Activated naive CD8-positive, alpha-beta T cell treated with anti-CD3 and anti-CD28 coated beads for 36 hours (primary cell): ENCODE measurements around the gene CCNK. TPM values are rescaled to one million over a fixed set of nuclear protein-coding genes. Genes with fewer than 3 reads are reported as not detected.

Experiments
- DNase-seq: peaks from one replicate; pipeline ENCODE4 v3.0.0; 2021
- H3K27ac Mint-ChIP-seq: one replicate; pipeline ENCODE4 v1.8.0; 2022; ENCODE audit warnings: mild to moderate bottlenecking, moderate library complexity, mixed read lengths
- H3K27me3 Mint-ChIP-seq: one replicate; pipeline ENCODE4 v1.8.0; 2022; ENCODE audit warnings: mild to moderate bottlenecking, mixed read lengths
- H3K36me3 Mint-ChIP-seq: one replicate; pipeline ENCODE4 v1.8.0; 2021; ENCODE audit warnings: mild to moderate bottlenecking, mixed read lengths
- H3K4me1 Mint-ChIP-seq: one replicate; pipeline ENCODE4 v1.8.0; 2021; ENCODE audit warnings: mixed read lengths
- H3K4me3 Mint-ChIP-seq: one replicate; pipeline ENCODE4 v1.8.0; 2022; ENCODE audit warnings: mild to moderate bottlenecking, moderate library complexity, mixed read lengths
- H3K9me3 Mint-ChIP-seq: one replicate; pipeline ENCODE4 v1.8.0; 2022; ENCODE audit warnings: mixed read lengths
- total RNA-seq, 2 experiments: library from RNA; stranded (reverse); gene quantifications; one replicate each; pipeline ENCODE4 v1.2.3, GENCODE V29; 2021

CCNK gene
- total RNA-seq, 2 experiments from 2014 or later = 103 to 108 TPM

DNA sequence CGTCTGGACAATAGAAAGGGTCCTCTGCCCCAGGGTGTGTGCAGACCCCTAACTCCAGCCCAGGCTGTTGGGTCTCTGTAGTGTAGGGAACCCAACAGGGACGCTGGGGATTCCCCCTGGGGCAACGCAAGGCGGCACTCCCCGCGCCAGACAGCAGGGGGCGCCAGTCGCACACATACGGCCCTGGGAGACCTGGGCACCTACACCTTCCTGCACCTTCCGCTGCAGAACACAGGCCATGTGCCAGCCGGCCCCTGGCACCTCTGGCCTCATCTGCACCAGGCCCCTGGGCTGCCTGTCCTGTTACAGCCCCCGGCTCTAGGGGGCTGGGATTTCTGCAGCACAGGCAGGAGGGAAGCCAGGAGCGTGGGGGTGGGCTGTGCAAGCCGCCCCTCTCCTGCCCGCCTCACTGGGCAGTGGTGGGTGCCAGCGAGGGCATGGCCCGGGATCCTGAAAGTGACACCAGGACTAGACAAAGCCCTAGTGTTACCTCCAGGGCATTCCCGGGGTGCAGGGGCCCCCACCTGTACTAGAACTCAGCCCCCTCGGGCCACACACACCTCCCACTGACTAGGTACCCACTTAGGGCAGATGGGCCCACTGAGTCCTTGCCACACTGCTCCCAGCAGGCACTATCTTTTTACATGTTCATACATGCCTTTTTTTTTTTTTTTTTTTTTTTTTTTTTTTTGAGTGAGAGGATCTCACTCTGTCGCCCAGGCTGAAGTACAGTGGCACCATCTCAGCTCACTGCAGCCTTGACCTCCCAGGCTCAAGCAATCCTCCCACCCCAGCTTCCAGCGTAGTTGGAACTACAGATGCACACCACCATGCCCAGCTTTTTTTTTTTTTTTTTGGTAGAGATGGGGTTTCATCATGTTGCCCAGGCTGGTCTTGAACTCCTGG lies 37.5 kb downstream of the CCNK start:
- no peaks in the 10 kb centered on the region for H3K4me1 Mint-ChIP-seq
- peak; percentile 76 for DNase-seq
- H3K36me3 Mint-ChIP-seq = no peaks in the 10 kb centered on the region
- no peak overlapping the region for H3K27ac Mint-ChIP-seq
- no peaks in the 10 kb centered on the region for H3K27me3 Mint-ChIP-seq
- no peak overlapping the region for H3K4me3 Mint-ChIP-seq
- no peaks in the 10 kb centered on the region for H3K9me3 Mint-ChIP-seq

GRCh38 chr14:99519347-99519881 lies 38.2 kb downstream of the CCNK start:
- Mint-ChIP-seq H3K27me3 (no peaks in the 10 kb centered on the region), H3K4me1 (no peaks in the 10 kb centered on the region), H3K36me3 (no peaks in the 10 kb centered on the region), H3K4me3 (no peak overlapping the region), H3K9me3 (no peaks in the 10 kb centered on the region), H3K27ac (no peak overlapping the region)
- DNase-seq = no peak

DNA sequence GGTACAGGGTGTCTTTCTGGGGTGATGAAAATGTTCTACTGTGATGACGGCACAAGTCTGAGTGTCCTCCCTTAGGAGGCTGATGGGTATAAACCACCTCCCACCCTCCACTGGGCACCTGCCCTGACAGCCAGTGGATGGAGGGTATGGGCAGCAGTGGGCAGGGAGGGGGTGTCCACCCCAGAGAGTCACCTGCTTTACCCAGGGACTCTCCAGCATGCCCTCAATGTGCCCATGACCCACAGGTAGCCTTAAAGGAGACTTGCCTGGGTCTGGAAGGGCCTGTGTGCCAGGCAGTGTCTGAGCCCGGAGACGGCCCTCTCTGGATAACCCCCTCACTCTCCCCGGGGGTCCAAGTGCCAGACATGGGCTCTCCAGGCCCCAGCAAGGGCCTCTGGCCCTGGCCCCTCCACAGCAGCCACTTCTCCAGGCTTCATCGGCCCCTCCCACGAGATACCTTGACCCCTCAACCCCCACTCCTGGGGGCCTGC lies 38.8 kb downstream of the CCNK start:
- no peaks in the 10 kb centered on the region for H3K4me1 Mint-ChIP-seq
- no peaks in the 10 kb centered on the region for H3K36me3 Mint-ChIP-seq
- H3K27ac Mint-ChIP-seq = no peak overlapping the region
- no peak overlapping the region for H3K4me3 Mint-ChIP-seq
- no peaks in the 10 kb centered on the region for H3K27me3 Mint-ChIP-seq
- H3K9me3 Mint-ChIP-seq = no peaks in the 10 kb centered on the region
- no peak for DNase-seq

DNA sequence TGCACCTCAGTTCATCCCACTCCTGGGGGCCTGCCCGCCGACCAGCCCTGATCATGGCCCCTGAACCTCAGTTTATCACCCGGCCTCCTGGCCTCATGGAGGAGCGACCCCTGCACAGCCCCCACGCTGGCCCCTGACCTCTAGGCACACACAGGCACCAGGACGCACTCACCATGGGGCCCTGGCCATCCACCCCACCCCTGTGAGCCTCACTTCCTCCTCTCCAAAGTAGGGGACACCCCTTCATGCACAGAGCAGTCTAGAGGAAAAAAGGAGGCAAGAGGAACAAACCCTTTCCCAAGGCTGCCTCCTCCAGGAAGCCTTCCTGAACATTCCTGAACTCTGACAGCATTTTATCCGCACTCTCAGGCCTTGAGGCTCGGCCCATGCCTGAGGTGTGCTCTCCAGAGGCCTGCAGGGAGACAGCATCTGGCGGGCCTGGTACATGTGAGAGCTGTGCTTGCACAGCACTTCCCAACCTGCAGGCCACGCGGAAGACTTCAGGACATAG lies 39.4 kb downstream of the CCNK start:
- H3K36me3 Mint-ChIP-seq = no peaks in the 10 kb centered on the region
- no peaks in the 10 kb centered on the region for H3K27me3 Mint-ChIP-seq
- DNase-seq = no peak
- H3K4me1 Mint-ChIP-seq = peaks cover 3% of the 10 kb centered on the region
- no peak overlapping the region for H3K27ac Mint-ChIP-seq
- no peak overlapping the region for H3K4me3 Mint-ChIP-seq
- no peaks in the 10 kb centered on the region for H3K9me3 Mint-ChIP-seq

GRCh38 chr14:99521176-99522024 lies 40.2 kb downstream of the CCNK start:
- H3K4me3 Mint-ChIP-seq = no peak overlapping the region
- no peaks in the 10 kb centered on the region for H3K36me3 Mint-ChIP-seq
- no peak for DNase-seq
- H3K27ac Mint-ChIP-seq = no peak overlapping the region
- H3K27me3 Mint-ChIP-seq = no peaks in the 10 kb centered on the region
- H3K4me1 Mint-ChIP-seq = peaks cover 7% of the 10 kb centered on the region
- no peaks in the 10 kb centered on the region for H3K9me3 Mint-ChIP-seq

- Mint-ChIP-seq H3K27ac (no peak overlapping the region), H3K9me3 (no peaks in the 10 kb centered on the region), H3K27me3 (no peaks in the 10 kb centered on the region), H3K4me1 (peaks cover 7% of the 10 kb centered on the region), H3K36me3 (no peaks in the 10 kb centered on the region), H3K4me3 (no peak overlapping the region)
- no peak for DNase-seq
These were observed 40.8 kb downstream of the CCNK start for GRCh38 chr14:99522025-99522401.

GRCh38 chr14:99522457-99522891 lies 41.3 kb downstream of the CCNK start:
- Mint-ChIP-seq H3K36me3 (no peaks in the 10 kb centered on the region), H3K4me1 (peaks cover 10% of the 10 kb centered on the region), H3K9me3 (no peaks in the 10 kb centered on the region), H3K4me3 (no peak overlapping the region), H3K27ac (no peak overlapping the region), H3K27me3 (no peaks in the 10 kb centered on the region)
- DNase-seq = no peak

DNA sequence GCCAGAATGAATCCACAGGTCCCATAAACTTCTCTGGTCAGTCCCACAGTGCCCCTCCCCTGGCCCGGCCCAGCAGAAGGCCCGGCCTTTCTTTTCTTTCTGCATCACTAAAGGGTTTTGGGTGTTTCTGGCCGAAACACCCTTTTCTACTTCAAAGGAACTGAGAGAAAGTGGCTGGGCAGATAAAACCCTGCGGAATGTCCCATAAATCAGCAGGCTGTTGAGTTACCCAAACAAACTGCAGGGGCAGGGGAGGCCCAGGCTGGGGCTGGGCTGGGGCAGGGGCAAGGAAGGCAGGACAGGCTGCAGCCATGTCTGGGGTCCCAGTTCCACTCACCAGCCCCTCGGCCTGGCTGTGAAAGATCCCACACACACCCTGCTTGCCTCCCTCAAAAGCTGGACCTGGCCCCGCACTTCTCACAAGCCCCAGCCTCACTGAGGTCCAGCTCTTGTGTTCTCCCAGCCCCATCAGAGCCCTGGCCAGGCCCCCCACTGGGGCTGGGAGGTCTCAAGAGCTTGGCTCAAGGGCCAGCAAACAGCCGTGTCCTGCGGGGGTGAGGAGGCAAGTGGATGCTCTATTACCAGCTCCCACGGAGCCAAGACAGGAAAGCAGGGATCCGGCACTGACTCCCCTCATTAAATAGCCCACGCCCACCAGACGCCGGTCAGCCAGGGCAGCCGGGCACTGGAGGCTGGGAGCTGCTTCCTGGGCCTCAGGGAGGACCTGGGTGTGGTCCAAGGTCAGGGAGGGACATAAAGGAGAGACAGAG lies 41.9 kb downstream of the CCNK start:
- H3K9me3 Mint-ChIP-seq = no peaks in the 10 kb centered on the region
- peaks cover 10% of the 10 kb centered on the region for H3K4me1 Mint-ChIP-seq
- H3K27me3 Mint-ChIP-seq = no peaks in the 10 kb centered on the region
- no peak overlapping the region for H3K4me3 Mint-ChIP-seq
- H3K27ac Mint-ChIP-seq = no peak overlapping the region
- H3K36me3 Mint-ChIP-seq = no peaks in the 10 kb centered on the region
- no peak for DNase-seq

GRCh38 chr14:99523704-99524055 lies 42.5 kb downstream of the CCNK start:
- no peak for DNase-seq
- H3K27ac Mint-ChIP-seq = no peak overlapping the region
- no peak overlapping the region for H3K4me3 Mint-ChIP-seq
- no peaks in the 10 kb centered on the region for H3K36me3 Mint-ChIP-seq
- H3K27me3 Mint-ChIP-seq = no peaks in the 10 kb centered on the region
- no peaks in the 10 kb centered on the region for H3K9me3 Mint-ChIP-seq
- H3K4me1 Mint-ChIP-seq = peaks cover 10% of the 10 kb centered on the region

DNA sequence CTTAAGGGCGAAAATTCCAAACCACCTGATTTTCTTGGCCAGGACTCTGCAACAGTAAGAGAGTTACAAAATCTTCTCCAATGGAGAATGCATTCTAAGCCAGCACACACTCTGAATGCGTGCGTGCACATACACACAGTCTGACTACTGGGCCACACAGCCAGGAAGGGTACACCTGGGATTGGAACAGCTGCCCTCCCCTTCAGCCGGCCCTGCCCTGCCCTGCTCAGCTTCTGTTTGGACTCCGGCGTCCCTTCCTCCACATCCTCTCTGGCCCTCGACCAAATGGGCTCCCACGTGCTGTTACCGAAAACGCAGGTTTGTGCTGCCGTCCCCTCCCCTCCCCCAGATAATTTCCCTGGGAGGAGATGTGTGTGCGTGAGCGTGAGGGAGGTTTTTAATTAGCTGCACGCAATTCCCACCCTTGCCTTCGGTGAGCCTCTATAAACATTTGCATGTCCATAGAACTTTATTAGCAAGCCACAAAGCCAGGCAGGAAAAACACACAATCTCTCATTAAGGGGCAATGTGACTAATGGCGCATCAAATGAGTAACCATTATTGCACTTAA lies 43.0 kb downstream of the CCNK start:
- Mint-ChIP-seq H3K9me3 (no peaks in the 10 kb centered on the region), H3K36me3 (no peaks in the 10 kb centered on the region)
- no peak for DNase-seq

GRCh38 chr14:99524804-99525698 lies 43.8 kb downstream of the CCNK start:
- no peaks in the 10 kb centered on the region for H3K9me3 Mint-ChIP-seq
- DNase-seq = no peak

More for the DNA sequence above, 43.0 kb downstream of the CCNK start:
- Mint-ChIP-seq H3K4me3 (no peak overlapping the region), H3K27ac (no peak overlapping the region), H3K27me3 (no peaks in the 10 kb centered on the region), H3K4me1 (peaks cover 10% of the 10 kb centered on the region)

GRCh38 chr14:99525699-99526080 lies 44.5 kb downstream of the CCNK start:
- Mint-ChIP-seq H3K36me3 (no peaks in the 10 kb centered on the region), H3K4me1 (peaks cover 10% of the 10 kb centered on the region), H3K27me3 (no peaks in the 10 kb centered on the region), H3K4me3 (no peak overlapping the region), H3K27ac (no peak overlapping the region), H3K9me3 (no peaks in the 10 kb centered on the region)
- DNase-seq = no peak

More at GRCh38 chr14:99524804-99525698, 43.8 kb downstream of the CCNK start:
- H3K36me3 Mint-ChIP-seq = no peaks in the 10 kb centered on the region
- H3K27me3 Mint-ChIP-seq = no peaks in the 10 kb centered on the region
- no peak overlapping the region for H3K4me3 Mint-ChIP-seq
- H3K4me1 Mint-ChIP-seq = peaks cover 10% of the 10 kb centered on the region
- peak overlapping the region; percentile 72 for H3K27ac Mint-ChIP-seq

GRCh38 chr14:99527026-99527425 lies 45.8 kb downstream of the CCNK start:
- Mint-ChIP-seq H3K9me3 (no peaks in the 10 kb centered on the region), H3K4me1 (peaks cover 12% of the 10 kb centered on the region), H3K4me3 (no peak overlapping the region), H3K27me3 (no peaks in the 10 kb centered on the region), H3K27ac (no peak overlapping the region), H3K36me3 (no peaks in the 10 kb centered on the region)
- no peak for DNase-seq
